OCI-M2 (cell line): ENCODE measurements around the gene OGFRL1.
"Not testable (repeated sequence)": the region's sequence is repeated elsewhere in the genome, so short reads cannot be mapped to it uniquely, and the experiment has no call there.

Source experiments
- DNase-seq: peaks from one replicate; lab custom pipeline; 2025; ENCODE audit not compliant: unreplicated experiment; lab: John Stamatoyannopoulos, UW

Gene OGFRL1

DNA sequence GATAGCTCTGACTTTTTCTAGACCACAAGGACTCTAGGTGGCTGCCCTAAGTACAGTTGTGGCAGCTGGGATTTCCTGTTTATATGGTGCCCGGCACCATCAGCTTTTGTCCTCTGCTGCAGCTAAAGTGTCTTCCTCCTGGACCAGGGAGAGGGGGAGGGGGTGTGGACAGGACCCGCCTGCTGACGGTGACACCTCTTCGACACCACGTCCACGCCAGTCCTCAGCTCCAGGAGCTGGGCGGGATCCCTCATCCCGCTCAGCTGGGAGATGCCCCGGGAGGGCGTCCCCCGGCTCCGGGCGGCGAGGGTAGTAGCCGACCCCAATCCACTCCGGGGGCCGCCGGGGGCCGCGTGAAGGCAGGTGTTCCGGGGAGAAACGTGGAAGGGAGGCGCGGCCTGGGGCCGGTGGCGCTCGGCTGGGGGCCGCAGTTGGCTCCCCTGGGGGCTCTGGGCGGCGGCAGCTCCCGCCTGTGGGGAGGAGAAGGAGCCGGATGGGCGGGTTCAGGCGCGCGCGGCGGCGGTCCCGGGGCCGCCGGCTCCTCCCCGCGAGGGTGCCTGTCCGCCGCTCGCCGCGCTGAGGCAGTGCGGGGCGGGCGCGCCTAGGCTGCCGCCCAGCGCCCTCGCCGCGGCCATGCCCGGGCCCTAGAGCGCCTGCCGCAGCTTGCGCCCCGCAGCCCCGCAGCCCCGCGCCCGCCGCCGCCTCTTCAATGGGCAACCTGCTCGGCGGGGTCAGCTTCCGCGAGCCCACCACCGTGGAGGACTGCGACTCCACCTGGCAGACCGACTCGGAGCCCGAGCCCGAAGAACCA lies at the start of gene OGFRL1:
TSS of gene OGFRL1 (plus strand) at position 584 of the 811 bp plus-strand sequence. CDS start at position 710, 126 bp downstream.
- DNase-seq, result no peak

DNA sequence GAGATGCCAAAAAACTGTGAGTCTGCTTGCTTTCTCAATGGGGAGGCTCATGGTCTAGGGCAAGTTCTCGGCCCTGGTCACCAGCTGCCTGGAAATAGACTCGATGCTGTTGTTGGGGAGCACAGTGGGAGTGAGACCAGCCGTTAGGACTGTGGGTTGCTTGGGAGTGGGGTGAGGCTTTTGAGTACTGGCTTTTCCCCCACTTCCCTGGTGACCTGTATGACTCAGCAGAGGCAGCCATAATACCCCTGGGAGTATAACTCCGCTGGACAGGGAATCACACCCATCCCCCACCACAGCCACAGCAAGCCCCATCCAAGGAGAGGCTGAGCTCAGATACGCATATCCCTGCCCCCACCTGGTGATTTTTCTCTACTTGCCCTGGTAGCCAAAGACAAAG lies 48.9 kb upstream of the OGFRL1 start:
- DNase-seq, result no peak

DNA sequence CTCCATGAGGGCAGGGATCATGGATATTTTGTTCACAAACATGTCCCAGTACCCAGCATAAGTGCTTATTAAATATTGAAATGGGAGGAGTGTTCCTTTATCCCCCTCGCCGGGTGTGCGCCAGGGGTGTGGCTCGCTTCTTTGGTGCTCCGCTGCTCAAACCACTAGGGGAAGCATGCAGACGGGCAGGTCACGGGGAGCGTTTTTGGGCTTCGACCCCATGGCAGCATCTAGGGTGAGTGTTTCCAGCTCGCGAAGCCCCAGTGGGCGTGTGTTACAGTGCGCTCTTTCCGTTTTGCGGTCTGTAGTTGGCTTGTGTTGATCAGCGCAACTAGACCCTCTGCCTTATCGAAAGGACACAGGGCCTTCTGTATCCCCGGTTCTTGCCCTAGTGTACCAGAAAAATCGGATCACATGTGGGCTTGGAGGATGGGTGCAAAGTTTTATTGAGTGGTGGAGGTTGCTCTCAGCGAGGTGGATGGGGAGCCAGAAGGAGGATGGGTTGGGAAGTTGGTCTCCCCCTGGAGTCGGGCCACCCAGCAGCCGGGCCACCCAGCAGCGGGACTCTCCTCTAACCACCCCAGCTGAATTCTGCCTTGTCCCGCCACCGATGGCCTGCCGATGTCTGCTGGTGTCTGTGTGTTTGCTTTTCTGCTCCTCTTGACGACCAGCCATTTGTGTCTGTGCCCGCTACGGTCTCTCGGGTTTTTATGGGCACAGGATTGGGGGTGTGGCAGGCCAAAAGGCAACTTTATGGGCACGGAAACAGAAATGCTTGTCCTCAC lies 43.2 kb upstream of the OGFRL1 start:
- no peak for DNase-seq

DNA sequence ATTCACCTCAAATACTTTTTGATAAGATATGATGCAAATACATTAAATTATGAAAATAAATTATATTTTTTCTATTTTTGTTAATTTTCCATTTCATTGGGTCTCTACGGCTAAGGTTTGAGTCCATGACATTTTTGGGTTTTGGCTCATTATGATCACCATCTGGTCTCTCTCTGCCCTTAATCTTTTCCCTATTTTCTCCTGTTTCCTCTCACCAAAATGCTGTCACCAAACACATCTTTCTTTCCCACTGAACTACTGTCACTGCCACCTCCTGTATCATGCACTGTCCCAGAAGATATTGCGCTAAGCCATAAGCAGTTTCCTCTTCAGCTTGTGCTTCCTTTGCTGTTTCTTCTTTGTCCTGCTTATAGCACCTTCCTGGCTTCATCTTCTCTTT lies 42.0 kb upstream of the OGFRL1 start:
- no peak for DNase-seq

DNA sequence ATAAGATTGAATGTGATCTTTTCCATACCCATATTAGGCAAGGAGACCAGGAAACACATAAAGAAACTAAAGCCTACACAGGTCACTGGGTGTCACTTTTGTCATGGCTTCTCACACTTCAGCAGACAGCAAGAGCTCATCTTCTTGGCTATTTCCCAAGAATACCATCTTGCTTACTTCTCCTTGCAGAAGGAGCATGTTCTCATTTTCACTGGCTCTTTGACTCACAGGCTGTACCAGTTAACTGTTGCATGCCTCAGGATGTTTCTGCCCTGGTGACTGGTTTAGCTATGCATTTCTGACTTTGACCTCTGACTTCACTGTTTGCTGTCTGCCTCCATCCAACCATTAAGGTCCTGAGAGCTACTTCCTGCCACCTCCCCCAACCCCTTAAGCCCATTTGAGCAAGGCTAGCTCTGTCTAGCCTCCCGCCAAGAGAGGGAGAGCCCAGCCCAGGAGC lies 40.3 kb upstream of the OGFRL1 start:
- DNase-seq, result no peak

DNA sequence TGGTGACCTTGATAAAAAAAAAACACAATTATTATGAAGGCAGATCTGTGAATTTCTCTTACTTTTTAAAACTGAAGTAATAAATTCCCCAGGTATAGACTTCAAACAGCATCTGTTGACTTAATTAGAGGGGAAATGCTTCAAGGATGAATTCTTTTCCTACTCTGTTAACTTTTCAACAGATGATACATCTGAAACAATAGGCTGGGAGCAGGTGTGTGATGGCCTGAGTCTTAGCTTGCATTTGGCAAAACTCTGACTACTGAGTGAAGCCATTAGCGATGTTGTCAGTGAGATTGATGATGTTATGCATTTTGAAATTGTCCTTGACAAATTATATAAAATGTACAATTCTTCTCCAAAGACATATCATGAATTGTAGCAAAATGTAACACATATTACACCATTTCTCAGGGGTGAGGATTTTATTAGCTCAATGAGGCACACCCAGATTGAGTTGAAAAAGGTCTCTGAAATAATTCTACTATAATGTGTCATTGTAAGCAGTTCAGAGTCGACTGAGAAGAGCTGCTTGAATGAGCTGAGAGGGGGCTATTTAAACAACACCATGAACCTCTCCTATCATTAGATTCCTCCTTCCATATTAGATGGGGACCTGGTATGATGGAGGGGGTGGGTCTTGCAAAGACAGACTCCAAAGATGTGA lies 39.6 kb upstream of the OGFRL1 start:
- no peak for DNase-seq

DNA sequence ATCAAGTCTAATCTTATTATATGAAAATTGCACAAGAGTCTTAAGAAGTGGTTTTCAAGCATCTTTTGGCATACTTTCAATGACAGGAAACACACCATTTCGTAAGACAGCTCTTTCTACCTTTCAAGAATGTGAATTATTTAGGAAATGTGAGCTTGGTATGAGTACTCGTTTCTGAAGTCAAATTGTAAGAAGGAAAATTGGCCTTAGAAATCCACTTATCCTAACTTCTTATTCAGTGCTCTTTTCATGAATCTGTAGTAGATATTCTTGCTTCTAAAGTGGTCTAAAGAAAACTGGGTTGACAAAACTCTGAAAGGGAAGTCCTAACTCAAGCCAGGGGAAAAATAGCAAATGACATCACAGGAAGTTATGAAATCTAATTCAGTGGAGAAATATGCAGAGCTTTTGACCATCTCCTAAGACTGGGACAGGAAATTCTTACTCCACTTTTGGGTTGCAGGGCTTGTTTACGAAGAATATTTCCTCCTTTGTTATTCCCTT lies 38.5 kb upstream of the OGFRL1 start:
- no peak for DNase-seq

DNA sequence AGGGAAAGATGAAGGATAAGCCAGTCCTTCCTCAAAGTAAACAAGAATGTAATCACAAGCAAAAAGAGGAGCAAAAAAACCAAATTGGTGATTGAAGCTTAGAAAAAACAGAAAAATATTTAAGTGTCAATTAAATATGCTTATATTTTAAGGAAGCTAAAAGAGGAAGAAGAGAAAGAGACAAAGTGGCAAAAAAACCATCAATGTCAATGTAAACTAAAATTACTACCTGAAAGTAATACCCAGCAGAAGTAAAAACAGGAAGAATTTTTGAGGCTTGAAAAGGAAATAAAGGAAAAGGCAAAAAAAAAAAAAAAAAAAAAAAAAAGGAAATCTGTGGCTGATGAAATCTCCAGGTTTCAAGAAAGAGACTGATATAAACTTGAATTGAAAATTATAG lies 36.2 kb upstream of the OGFRL1 start:
- DNase-seq, result no peak

DNA sequence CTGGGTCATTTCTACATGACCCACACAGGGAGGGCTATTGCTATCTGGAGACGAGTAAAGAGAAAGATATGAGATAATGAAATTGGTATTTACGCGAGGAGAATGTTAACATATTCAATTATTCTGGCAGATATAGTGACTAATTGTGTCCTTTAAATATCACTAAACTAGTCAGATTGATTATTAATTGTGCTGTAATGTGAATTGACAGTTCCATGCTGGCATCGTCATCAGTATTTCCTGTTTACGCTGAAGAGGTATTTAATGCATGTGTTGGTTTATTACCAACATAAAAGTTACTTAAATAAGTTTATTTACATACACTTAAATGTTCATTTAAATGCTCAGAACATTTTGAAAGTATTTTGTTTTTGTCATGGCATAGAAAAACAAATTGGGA lies 35.7 kb upstream of the OGFRL1 start:
- DNase-seq, result no peak

GRCh38 chr6:71254323-71254722 lies 34.3 kb upstream of the OGFRL1 start:
- DNase-seq, result no peak

- no peak for DNase-seq
These were observed 30.3 kb upstream of the OGFRL1 start for GRCh38 chr6:71258078-71258866.

DNA sequence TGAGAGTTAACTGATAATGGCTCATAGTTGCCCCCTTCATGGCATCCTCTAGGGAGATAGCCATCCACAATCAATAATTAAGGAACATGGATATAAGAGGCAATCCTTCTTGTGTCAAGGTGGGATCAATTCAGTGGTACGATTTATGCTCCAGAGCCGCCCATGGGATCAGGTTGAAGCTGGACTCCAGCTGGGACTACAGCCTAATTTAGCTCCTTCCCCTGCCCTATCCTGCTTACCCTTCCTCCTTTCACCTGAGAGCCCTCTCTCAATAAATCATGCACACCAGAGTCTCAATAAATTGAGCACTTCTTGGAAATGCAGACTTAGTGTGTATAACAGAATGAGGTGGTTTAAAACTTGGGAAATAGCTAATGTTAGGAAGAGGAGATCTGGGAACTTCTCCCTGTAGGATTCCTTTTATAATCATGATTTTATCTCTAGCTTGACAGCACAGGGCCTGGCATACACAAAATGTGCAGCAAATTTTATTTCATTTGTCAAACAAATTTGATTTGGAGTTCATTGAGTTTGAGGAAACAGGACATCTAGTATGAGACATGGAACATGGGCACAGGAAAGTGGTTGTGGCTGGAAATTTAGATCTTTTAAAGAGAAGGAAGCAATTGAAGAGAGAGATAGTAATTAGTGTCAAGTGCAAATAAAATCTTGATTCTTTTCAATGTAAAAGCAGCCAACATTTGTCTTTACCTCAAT lies 28.6 kb upstream of the OGFRL1 start:
- no peak for DNase-seq

DNA sequence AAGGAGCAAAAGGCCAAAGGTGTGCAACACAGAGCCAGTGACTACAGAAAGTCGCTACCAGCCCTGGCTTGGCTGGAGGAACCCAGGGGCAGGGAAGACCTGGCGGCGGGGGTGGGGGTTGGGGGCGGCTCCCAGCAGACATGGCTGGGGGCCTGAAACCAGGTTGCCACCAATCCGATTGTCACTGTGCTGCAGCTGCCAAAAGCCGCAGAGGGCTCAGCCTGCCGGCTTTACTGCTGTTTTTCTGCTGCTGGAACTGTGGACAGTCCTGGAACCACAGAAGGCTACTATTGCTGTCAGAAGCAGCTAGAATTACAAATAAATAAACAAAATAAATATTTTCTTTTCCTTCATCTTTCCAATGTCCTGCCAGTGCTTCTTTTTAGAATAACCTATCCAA lies 25.7 kb upstream of the OGFRL1 start:
- no peak for DNase-seq

- not testable (repeated sequence) for DNase-seq
These were observed 22.2 kb upstream of the OGFRL1 start for GRCh38 chr6:71266392-71266791.

GRCh38 chr6:71268735-71269437 lies 19.7 kb upstream of the OGFRL1 start:
- DNase-seq, result no peak

DNA sequence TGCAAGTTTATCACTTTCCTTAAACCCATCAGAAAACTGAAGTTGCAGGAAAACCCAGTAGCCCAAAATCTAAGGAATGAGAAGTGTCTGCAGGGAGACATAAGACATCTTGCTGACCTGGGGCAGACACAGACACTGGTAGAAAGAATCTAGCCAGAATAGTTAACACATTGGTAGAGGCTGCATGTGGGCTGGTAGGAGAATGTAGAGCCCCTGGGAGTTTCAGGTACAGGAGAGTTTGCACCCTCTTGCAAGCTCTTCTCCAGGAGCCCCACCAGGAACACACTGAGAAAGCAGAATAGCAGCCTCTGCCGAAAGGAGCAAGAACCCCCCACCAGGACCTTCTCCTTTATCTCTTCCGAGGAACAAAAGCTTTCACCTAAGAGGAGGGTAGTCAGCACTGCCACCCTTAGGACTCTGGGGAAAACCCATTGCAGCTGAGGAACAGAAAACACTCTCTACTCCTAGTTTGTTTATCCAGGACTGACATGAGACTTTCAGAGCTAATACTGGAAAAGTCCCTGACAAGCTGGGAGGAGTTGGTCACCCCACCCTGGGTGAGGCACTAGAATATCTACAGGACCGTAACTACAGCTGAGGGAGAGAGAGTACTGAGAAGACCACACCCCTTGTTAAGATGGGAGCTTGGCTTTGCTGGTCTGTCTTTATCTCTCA lies 10.5 kb upstream of the OGFRL1 start:
- no peak for DNase-seq

GRCh38 chr6:71279321-71279720 lies 9.3 kb upstream of the OGFRL1 start:
- no peak for DNase-seq

GRCh38 chr6:71279740-71280139 lies 8.9 kb upstream of the OGFRL1 start:
- DNase-seq, result no peak

DNA sequence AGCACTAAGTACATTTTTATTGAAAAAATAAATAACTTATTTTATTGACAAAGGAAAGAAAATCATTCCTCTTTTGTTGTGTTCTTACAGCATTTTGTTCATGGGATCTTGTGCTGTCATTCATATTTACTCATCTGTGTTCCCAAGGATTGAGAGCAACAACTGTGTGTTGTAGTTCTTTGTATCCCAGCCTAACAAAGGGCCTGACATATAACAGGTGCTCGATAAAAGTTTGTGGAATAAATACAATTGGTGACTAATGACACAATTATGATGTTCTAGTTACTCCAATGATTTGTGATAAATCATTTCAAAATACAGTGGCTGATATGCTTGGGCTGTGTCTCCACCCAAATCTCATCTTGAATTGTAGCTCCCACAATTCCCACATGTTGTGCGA lies 7.9 kb upstream of the OGFRL1 start:
- no peak for DNase-seq
